ENCODE measurements around the gene MIX23.
A peak's percentile ranks its signal among the peaks of the same experiment; 100 is the strongest.

Gene MIX23

DNA sequence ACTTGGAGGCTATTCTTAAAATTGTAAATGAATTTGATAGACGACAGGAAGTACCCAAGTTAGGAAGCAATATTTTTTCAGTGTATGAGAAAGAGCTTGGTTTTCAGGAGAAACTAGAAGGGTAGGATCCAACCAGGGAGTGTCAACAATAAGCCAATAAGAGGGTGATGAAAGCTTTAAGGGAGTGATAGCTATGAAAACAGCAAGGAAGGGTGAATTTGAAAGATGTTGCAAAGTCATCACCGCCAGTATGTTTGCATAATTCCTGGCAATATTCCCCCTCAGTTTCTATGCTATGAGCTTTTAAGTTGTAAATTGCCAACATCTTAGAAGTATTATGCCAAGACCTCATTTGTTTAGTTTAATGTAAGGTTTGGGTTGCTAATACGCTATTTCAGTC is 69.8 kb downstream of the MIX23 start:
- no peak for TF ChIP-seq MYC (IDR thresholded peaks at IDR 0.05; ENCODE audit: low read depth, low read length)
- TF ChIP-seq POLR2A (IDR thresholded peaks at IDR 0.05; ENCODE audit: extremely low read depth, insufficient read length): no peak
- no peak for TF ChIP-seq CTCF (IDR thresholded peaks at IDR 0.05; ENCODE audit: low read depth, low read length)
- TF ChIP-seq, protein P1, sequence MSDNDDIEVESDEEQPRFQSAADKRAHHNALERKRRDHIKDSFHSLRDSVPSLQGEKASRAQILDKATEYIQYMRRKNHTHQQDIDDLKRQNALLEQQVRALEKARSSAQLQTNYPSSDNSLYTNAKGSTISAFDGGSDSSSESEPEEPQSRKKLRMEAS (IDR thresholded peaks at IDR 0.05; ENCODE audit: low read depth, low read length): no peak
- peak; percentile 22 for DNase-seq (ENCODE audit: low read depth)
- no peak overlapping the region for H3K4me3 ChIP-seq (ENCODE audit: low read depth, low read length)

- DNase-seq (ENCODE audit: low read depth): peak; percentile 51
- TF ChIP-seq, protein P1 (IDR thresholded peaks at IDR 0.05; ENCODE audit: low read depth, low read length): no peak
- no peak overlapping the region for H3K4me3 ChIP-seq (ENCODE audit: low read depth, low read length)
Observed at GRCh38 chr3:122312826-122313225, 70.2 kb downstream of the MIX23 start.

DNA sequence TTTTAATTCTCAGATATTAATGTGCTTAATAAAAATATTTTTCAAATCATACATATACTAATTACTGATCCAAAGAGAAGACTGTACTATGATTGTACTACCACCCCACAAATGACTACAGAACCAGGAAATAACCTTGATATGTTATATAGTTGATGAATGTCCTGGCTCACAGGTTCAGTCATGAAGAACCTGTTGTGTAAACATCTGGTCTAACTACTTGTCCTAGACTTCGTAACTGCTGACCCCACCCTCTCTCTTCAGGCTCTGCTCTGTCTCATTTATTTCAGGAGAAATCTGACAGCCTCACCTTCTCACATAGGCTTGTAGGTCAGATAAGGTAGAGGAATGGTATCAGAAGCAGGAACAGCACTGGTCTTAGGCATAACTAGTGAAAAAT is 72.7 kb downstream of the MIX23 start:
- no peak for DNase-seq (ENCODE audit: low read depth)
- no peak overlapping the region for H3K4me3 ChIP-seq (ENCODE audit: low read depth, low read length)
- TF ChIP-seq POLR2A (IDR thresholded peaks at IDR 0.05; ENCODE audit: extremely low read depth, insufficient read length) (no peak), MYC (IDR thresholded peaks at IDR 0.05; ENCODE audit: low read depth, low read length) (no peak), CTCF (IDR thresholded peaks at IDR 0.05; ENCODE audit: low read depth, low read length) (no peak)
- TF ChIP-seq, protein P1 (IDR thresholded peaks at IDR 0.05; ENCODE audit: low read depth, low read length): no peak

All from NB4 (cell line).